ENCODE results near the gene TBC1D12.

Gene TBC1D12

GRCh38 chr10:94409021-94409657 is 6.8 kb downstream of the TBC1D12 start:
- DNase-seq: no peak

GRCh38 chr10:94411304-94411703 is 9.0 kb downstream of the TBC1D12 start:
- DNase-seq: no peak

DNA sequence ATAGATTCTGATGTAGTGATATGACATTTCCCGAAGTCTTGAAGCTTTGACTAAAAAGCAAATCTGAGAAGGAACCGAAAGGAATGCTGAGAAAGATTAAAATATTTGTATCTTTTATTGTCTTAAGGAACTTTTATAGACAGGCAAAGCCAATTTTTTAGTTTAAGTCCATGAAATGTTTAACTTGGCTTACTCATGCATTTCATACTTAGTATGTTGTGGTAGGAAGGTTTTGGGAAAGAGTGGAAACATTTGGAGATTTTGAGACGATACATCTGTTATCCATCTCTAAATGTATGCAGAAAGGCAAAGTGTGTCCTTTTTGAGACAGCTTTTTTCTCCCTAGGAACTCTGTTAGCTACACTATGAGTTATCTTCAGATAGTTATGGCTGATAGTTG is 10.1 kb downstream of the TBC1D12 start:
- no peak for DNase-seq

GRCh38 chr10:94413361-94413760 is 11.0 kb downstream of the TBC1D12 start:
- no peak for DNase-seq

- no peak for DNase-seq
These were observed 14.6 kb downstream of the TBC1D12 start for GRCh38 chr10:94416896-94417295.

GRCh38 chr10:94417321-94417720 is 15.0 kb downstream of the TBC1D12 start:
- DNase-seq: no peak

- no peak for DNase-seq
These were observed 18.2 kb downstream of the TBC1D12 start for GRCh38 chr10:94420516-94420915.

- no peak for DNase-seq
These were observed 18.7 kb downstream of the TBC1D12 start for GRCh38 chr10:94420998-94421528.

DNA sequence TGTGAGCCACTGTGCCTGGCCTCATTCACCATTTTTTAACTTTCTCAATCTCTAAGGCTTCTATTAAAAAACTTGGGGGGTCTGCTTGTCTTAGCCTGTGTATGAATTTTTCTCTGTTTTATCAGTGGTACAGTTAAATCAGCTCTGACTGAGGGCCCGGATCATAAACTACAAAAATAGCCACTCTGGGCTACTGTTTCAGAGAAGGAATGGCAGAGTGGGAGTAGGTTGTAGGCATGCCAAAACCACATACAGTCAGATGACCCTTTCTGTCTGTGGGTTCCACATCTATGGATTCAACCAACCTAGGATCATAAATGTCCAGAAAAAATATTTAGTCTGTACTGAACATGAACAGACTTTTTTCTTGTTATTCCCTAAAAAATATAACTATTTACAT is 21.3 kb downstream of the TBC1D12 start:
- no peak for DNase-seq

DNA sequence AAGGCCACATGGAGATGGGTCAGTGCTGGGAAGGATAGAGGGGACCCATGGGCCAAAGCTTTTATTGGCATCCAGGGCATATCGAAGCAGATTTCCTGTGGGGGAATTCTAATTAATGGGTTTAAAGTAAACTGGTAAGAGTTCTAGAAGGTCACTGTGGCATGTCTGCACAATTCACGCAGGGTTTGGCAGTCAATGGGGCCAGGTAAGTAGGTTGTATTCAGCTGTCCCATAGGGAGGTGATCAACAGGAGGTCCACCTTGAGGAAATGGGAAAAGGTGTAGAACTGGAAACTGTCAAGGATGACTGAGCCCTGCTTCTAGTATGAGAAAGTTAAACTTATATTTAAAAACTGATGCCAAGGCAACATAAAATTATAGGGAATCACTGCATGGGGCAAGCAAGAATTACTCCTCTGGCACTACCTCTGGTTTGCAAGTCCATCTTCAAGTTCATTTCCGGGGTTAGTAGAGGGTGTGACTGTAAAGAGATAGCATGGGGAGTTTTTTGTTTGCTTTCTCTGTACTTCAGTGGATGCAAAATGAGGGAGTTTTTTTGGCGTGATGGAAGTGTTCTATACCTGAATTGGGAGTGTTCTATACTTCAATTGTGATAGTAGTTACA is 22.5 kb downstream of the TBC1D12 start:
- DNase-seq: no peak

DNA sequence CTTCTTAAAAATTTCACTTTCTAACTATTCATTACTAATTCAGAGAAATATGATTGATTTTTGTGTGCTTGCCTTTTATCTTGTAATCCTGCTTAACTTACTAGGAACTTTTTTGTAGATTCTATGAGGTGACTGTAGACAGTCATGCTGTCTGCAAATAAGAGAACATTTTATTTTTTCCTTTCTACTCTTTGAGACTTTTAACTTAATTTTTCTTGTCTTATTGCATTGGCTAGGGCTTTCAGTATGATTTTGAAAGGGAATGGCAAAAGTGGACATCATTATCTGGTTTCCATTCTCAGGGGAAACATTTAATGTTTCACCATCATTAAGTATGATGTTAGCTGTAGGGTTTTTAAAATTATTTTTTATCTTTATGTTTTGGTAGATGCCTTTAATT is 23.6 kb downstream of the TBC1D12 start:
- DNase-seq: no peak

DNA sequence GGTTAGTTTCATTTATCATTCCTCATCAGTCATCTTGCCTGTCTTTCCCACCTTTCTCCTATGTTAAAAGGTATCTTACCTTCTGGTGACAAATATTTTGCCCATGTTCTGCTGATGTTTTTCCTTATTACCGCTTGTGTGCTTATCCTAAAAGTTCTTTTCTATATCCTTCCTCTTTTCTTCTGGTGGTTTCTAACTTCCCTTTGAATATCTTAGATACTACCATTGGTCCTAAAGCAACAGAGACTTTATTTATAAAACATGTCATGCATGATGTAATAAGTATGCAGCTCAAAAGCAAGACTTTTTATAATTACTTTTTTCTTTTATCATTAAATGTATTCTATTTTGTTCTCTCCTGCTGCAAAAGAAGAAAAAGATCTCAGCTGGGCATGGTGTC is 24.8 kb downstream of the TBC1D12 start:
- DNase-seq: no peak

- no peak for DNase-seq
These were observed 26.7 kb downstream of the TBC1D12 start for GRCh38 chr10:94428766-94429707.

DNA sequence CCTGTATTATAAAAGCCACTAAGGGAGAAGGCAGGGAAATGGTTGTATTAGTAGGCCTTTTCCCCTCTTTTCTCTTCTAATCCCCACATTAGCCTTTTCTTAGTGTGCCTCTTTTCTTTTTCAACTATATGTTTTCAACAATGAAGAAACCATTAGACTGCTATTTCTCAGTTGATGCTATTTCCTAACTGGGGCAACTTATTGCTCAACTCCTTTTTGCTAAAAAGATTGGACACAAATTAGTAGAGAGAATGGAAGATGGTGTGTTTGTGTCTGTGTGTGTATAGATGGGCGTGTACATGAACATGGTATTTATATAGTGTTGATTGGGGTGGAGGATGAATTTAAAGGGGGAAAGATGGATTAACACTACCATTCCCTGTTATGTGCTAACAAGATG is 28.4 kb downstream of the TBC1D12 start:
- DNase-seq: no peak

DNA sequence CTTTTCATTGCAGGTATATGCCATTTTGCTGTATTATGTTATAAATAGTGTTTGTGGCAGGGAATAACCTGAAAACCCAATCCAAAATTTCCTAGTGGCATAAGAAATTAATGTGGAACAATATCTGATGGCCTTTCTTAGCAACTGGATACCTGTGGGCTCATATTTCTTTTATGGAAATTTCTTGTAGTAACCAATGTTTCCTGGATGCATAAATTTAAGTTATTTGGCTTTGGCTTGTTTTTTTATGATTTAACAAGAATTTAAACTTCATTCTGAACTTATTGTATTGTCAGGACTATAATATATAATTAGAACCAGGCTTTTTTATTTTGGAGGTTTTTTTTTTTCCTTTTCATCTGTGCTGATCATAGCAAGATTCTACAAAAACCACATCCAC is 30.1 kb downstream of the TBC1D12 start:
- DNase-seq: no peak

- no peak for DNase-seq
These were observed 37.0 kb downstream of the TBC1D12 start for GRCh38 chr10:94439275-94439861.

- no peak for DNase-seq
These were observed 37.8 kb downstream of the TBC1D12 start for GRCh38 chr10:94440096-94440495.

DNA sequence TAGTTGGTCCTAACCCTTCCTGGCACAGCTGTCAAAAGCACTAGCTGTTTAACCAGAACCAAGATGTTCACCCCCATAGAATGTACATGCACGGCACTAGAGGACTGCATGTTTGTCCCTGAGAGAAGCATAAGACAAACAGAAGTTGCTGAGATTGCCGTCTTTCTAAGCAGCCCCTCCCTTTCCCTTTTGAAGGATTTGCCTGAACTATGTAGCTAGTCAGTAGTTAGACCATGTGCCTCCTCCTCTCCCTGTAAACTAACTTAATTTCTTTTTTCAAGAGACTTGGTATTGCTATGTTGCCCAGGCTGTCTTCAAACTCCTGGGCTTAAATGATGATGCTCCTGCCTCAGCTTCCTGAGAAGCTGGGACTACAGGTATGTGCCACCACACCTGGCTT is 40.7 kb downstream of the TBC1D12 start:
- DNase-seq: no peak

DNA sequence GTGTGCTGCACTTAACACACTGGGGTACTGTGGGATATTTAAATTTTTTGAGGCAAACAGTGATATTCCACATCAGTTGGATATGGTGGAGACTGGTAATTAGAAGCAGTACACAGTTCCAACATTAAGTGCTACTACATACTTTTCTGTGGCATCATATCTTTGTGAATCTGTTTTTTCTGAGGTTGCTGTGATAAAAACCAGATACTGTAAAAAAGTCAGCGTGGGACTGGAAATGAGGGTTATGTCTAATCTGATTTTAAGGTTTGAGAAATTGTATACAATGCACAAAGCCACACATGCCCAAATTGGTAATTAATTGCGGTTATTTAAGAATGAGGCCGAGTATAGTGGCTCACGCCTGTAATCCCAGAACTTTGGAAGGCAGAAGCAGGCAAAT is 41.2 kb downstream of the TBC1D12 start:
- no peak for DNase-seq

GRCh38 chr10:94450782-94451181 is 48.4 kb downstream of the TBC1D12 start:
- DNase-seq: no peak

- no peak for DNase-seq
These were observed 49.7 kb downstream of the TBC1D12 start for GRCh38 chr10:94451883-94452519.

- DNase-seq: no peak
These were observed 54.6 kb downstream of the TBC1D12 start for GRCh38 chr10:94456942-94457341.

GRCh38 chr10:94459385-94459784 is 57.0 kb downstream of the TBC1D12 start:
- no peak for DNase-seq

Measured in stimulated activated CD4-positive, alpha-beta T cell treated with anti-CD3 and anti-CD28 coated beads, Interleukin-4, amount 100 ng/mL, for 24 hours (primary cell).